Fibroblast of lung (primary cell): ENCODE data around the gene PLA2G4F. TPM values are rescaled to one million over a fixed set of nuclear protein-coding genes. Genes with fewer than 3 reads are reported as not detected.

Experiments
- DNase-seq, 2 donors: peaks; one replicate each; pipeline versions ENCODE4 v3.0.0 to v3.0.0-alpha.2; 2010; ENCODE audit warnings: low read depth in 2 of 2
- H2AFZ ChIP-seq: 2 replicates; pipeline ENCODE4 v1.5.1; 2012; ENCODE audit warnings: low read length, control low read depth, inconsistent platforms
- H3K27ac ChIP-seq: 2 replicates; pipeline ENCODE4 v1.5.1; 2011; ENCODE audit warnings: low read length, control low read depth; ENCODE audit not compliant: insufficient read depth
- H3K27me3 ChIP-seq: 2 replicates; pipeline ENCODE4 v1.5.1; 2011; ENCODE audit warnings: mild to moderate bottlenecking, low read length; ENCODE audit not compliant: control insufficient read depth, insufficient read depth
- H3K36me3 ChIP-seq: 2 replicates; pipeline ENCODE4 v1.5.1; 2011; ENCODE audit warnings: low read length; ENCODE audit not compliant: control insufficient read depth, insufficient read depth
- H3K4me1 ChIP-seq: 2 replicates; pipeline ENCODE4 v1.5.1; 2011; ENCODE audit warnings: low read length; ENCODE audit not compliant: control insufficient read depth, insufficient read depth; ENCODE audit errors: extremely low read depth
- H3K4me2 ChIP-seq: 2 replicates; pipeline ENCODE4 v1.5.1; 2011; ENCODE audit warnings: low read length, control low read depth; ENCODE audit not compliant: insufficient read depth; ENCODE audit errors: extremely low read depth
- H3K4me3 ChIP-seq, 4 experiments: fragments of 200-600 bp in 1 of 4; sonication (generic) in 1 of 4; replicated peaks in 1 of 4; 2 replicates each; pipeline ENCODE4 v1.5.1; 2011 to 2016; ENCODE audit warnings: low read length in 4 of 4, low read depth in 3 of 4, mild to moderate bottlenecking in 3 of 4, control low read depth in 2 of 4, inconsistent platforms in 1 of 4, mixed read lengths in 1 of 4; ENCODE audit not compliant: insufficient read depth in 1 of 4; ENCODE audit errors: control extremely low read depth in 1 of 4
- H3K79me2 ChIP-seq: 2 replicates; pipeline ENCODE4 v1.5.1; 2012; ENCODE audit warnings: mild to moderate bottlenecking, low read length, inconsistent platforms; ENCODE audit not compliant: control insufficient read depth, insufficient read depth
- H3K9ac ChIP-seq: 2 replicates; pipeline ENCODE4 v1.5.1; 2011; ENCODE audit warnings: mild to moderate bottlenecking, low read length, control low read depth; ENCODE audit not compliant: insufficient read depth
- H3K9me3 ChIP-seq: 2 replicates; pipeline ENCODE4 v1.5.1; 2012; ENCODE audit warnings: low read depth, low read length; ENCODE audit not compliant: control insufficient read depth, insufficient read depth
- H4K20me1 ChIP-seq: 2 replicates; pipeline ENCODE4 v1.5.1; 2011; ENCODE audit warnings: low read length; ENCODE audit not compliant: control insufficient read depth, insufficient read depth; ENCODE audit errors: extremely low read depth
- CTCF ChIP-seq, 2 donors: IDR thresholded peaks in 1 of 2; conservative IDR thresholded peaks in 1 of 2; 1 replicate in 1 of 2; 2 replicates in 1 of 2; pipeline ENCODE4 v1.5.1; 2011 to 2012; ENCODE audit warnings: low read length in 2 of 2, control low read depth in 1 of 2, inconsistent platforms in 1 of 2, low read depth in 1 of 2, mild to moderate bottlenecking in 1 of 2
- EZH2 ChIP-seq: IDR thresholded peaks from 2 replicates; pipeline ENCODE4 v1.5.1; 2012; ENCODE audit warnings: low read length, control low read depth, mild to moderate bottlenecking; ENCODE audit errors: missing control alignments
- polyA plus RNA-seq, 2 donors: library from polyadenylated mRNA; depleted of rRNA in 1 of 2; stranded (reverse) in 1 of 2; unstranded in 1 of 2; fragments of >200 nt; gene quantifications; 2 replicates each; pipeline ENCODE4 v1.2.1, GENCODE V29; 2011 to 2012; ENCODE audit warnings: missing spikeins in 1 of 2
- total RNA-seq: library from RNA; depleted of rRNA; stranded (reverse); fragments of >200 nt; gene quantifications from 2 replicates; pipeline ENCODE4 v1.2.1, GENCODE V29; 2014

Gene PLA2G4F
- total and polyA plus RNA-seq, 2 donors (not counting 1 experiment from before 2014, with no cell fraction given), result not detected

- H3K36me3 ChIP-seq, result no peaks in the 10 kb centered on the region
- H3K27me3 ChIP-seq, result peaks cover 4% of the 10 kb centered on the region
- H3K9ac ChIP-seq, result no peak overlapping the region
- no peak for TF ChIP-seq EZH2
- no peak for TF ChIP-seq CTCF (conservative IDR thresholded peaks at IDR 0.05 in 1 of 2, IDR thresholded peaks at IDR 0.05 in 1 of 2; ENCODE audit: low read depth in 1 of 2, low read length in 2 of 2)
- H3K4me2 ChIP-seq, result no peak overlapping the region
- no peaks in the 10 kb centered on the region for H3K9me3 ChIP-seq
- no peaks in the 10 kb centered on the region for H4K20me1 ChIP-seq
- no peak for DNase-seq
- H3K4me3 ChIP-seq, result no peak overlapping the region
- no peaks in the 10 kb centered on the region for H3K4me1 ChIP-seq
- no peaks in the 10 kb centered on the region for H3K79me2 ChIP-seq
- H2AFZ ChIP-seq, result no peak overlapping the region
- no peak overlapping the region for H3K27ac ChIP-seq
These were observed 7.5 kb downstream of the PLA2G4F start for GRCh38 chr15:42148808-42149492.

GRCh38 chr15:42147431-42147735, 9.1 kb downstream of the PLA2G4F start:
- Histone ChIP-seq H3K4me1 (no peaks in the 10 kb centered on the region), H3K4me2 (no peak overlapping the region), H3K9ac (no peak overlapping the region), H3K36me3 (no peaks in the 10 kb centered on the region), H3K9me3 (no peaks in the 10 kb centered on the region), H3K27me3 (peaks cover 4% of the 10 kb centered on the region), H3K27ac (no peak overlapping the region), H3K79me2 (no peaks in the 10 kb centered on the region), H2AFZ (no peak overlapping the region), H4K20me1 (no peaks in the 10 kb centered on the region), H3K4me3 (no peak overlapping the region)
- no peak for DNase-seq
- no peak for TF ChIP-seq CTCF (conservative IDR thresholded peaks at IDR 0.05 in 1 of 2, IDR thresholded peaks at IDR 0.05 in 1 of 2; ENCODE audit: low read depth in 1 of 2, low read length in 2 of 2)
- TF ChIP-seq EZH2, result no peak

GRCh38 chr15:42146551-42147430, 9.6 kb downstream of the PLA2G4F start:
- no peaks in the 10 kb centered on the region for H3K9me3 ChIP-seq
- H3K9ac ChIP-seq, result no peak overlapping the region
- no peak overlapping the region for H3K27ac ChIP-seq
- TF ChIP-seq EZH2 (no peak), CTCF (conservative IDR thresholded peaks at IDR 0.05 in 1 of 2, IDR thresholded peaks at IDR 0.05 in 1 of 2; ENCODE audit: low read depth in 1 of 2, low read length in 2 of 2) (no peak)
- no peak overlapping the region for H2AFZ ChIP-seq
- no peaks in the 10 kb centered on the region for H3K4me1 ChIP-seq
- H3K4me3 ChIP-seq, result no peak overlapping the region
- no peaks in the 10 kb centered on the region for H4K20me1 ChIP-seq
- H3K27me3 ChIP-seq, result peaks cover 4% of the 10 kb centered on the region
- H3K36me3 ChIP-seq, result no peaks in the 10 kb centered on the region
- no peaks in the 10 kb centered on the region for H3K79me2 ChIP-seq
- H3K4me2 ChIP-seq, result no peak overlapping the region
- no peak for DNase-seq
